ENCODE results near the gene UMODL1. TPM values are rescaled to one million over a fixed set of nuclear protein-coding genes. Genes with fewer than 3 reads are reported as not detected.

The UMODL1 gene
- total RNA-seq, 6 experiments from 2014 or later = 0.06 to 1.2 (median 0.75) TPM; not detected in 2

GRCh38 chr21:42037943-42038342, 33.2 kb upstream of the UMODL1 start:
- intact Hi-C loops (cut with DNase I) = no loop called here
- peak; percentile 84 to 88 (median 86) for DNase-seq
- Histone ChIP-seq H3K4me3 (no peak overlapping the region), H3K27me3 (no peaks in the 10 kb centered on the region), H3K36me3 (no peaks in the 10 kb centered on the region), H3K4me1 (peaks cover 0 to 27% (median 12%) of the 10 kb centered on the region in 4 donors), H3K27ac (peak overlapping the region; percentile 70 to 81 (median 78)), H3K9me3 (no peaks in the 10 kb centered on the region)
- TF ChIP-seq POLR2A (IDR thresholded peaks at IDR 0.05) (peak; percentile 65), CTCF (IDR thresholded peaks at IDR 0.05) (no peak)
- peak; percentile 62 to 81 (median 74) for ATAC-seq
- 15% methylated on average over 10 of the region's 12 CpGs for WGBS (ENCODE audit: insufficient coverage, low coverage, low lambda C conversion rate, missing lambda C conversion rate)

GRCh38 chr21:42038393-42038792, 32.7 kb upstream of the UMODL1 start:
- H3K4me1 ChIP-seq = peaks cover 0 to 27% (median 12%) of the 10 kb centered on the region in 4 donors
- DNase-seq (no peak), ATAC-seq (no peak)
- H3K9me3 ChIP-seq = no peaks in the 10 kb centered on the region
- H3K4me3 ChIP-seq = no peak overlapping the region
- peak overlapping the region; percentile 70 to 81 (median 78) for H3K27ac ChIP-seq
- H3K36me3 ChIP-seq = no peaks in the 10 kb centered on the region
- intact Hi-C loops (cut with DNase I) = no loop called here
- no peaks in the 10 kb centered on the region for H3K27me3 ChIP-seq
- WGBS (ENCODE audit: insufficient coverage, low coverage, low lambda C conversion rate, missing lambda C conversion rate) = 92% methylated on average over 7 of the region's 10 CpGs
- TF ChIP-seq CTCF (IDR thresholded peaks at IDR 0.05) (no peak), POLR2A (IDR thresholded peaks at IDR 0.05) (no peak)

GRCh38 chr21:42038826-42039425, 32.2 kb upstream of the UMODL1 start:
- intact Hi-C loops (cut with DNase I) = no loop called here
- peak in 3 of 4 donors; percentile 0 to 7 (median 7) for ATAC-seq

DNA sequence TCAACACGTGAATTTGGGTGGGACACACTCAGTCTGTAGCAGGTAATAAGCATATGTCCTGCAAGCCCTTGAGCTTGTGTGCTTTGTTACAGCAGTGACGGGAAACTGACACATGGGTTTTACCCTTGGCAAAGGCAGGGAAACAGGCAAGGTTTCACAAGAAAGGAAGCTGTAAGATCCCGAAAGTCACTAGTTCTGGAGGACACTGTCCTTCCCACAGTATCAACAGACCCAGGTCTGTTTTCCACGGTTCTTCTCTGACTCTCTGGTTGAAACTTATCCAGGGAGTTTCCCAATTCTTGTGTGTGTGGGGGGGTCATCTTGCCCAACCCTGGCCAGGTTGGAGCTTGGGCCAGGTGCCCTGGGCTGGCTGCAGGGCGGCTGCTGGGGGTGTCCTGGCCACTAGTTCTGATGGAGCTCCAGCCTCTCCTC, 31.6 kb upstream of the UMODL1 start:
- ATAC-seq (peak; percentile 77 to 85 (median 79)), DNase-seq (peak; percentile 77 to 86 (median 85))
- no peaks in the 10 kb centered on the region for H3K36me3 ChIP-seq
- no peak overlapping the region for H3K4me3 ChIP-seq
- peak overlapping the region; percentile 70 to 81 (median 78) for H3K27ac ChIP-seq
- 18% methylated on average over 3 of the region's 5 CpGs for WGBS (ENCODE audit: insufficient coverage, low coverage, low lambda C conversion rate, missing lambda C conversion rate)
- intact Hi-C loops (cut with DNase I) = no loop called here
- peaks cover 0 to 27% (median 12%) of the 10 kb centered on the region in 4 donors for H3K4me1 ChIP-seq
- TF ChIP-seq POLR2A (IDR thresholded peaks at IDR 0.05) (peak; percentile 71), CTCF (IDR thresholded peaks at IDR 0.05) (no peak)
- no peaks in the 10 kb centered on the region for H3K27me3 ChIP-seq
- no peaks in the 10 kb centered on the region for H3K9me3 ChIP-seq

More at GRCh38 chr21:42038826-42039425, 32.2 kb upstream of the UMODL1 start:
- Histone ChIP-seq H3K36me3 (no peaks in the 10 kb centered on the region), H3K27ac (peak overlapping the region; percentile 70 to 81 (median 78)), H3K9me3 (no peaks in the 10 kb centered on the region), H3K27me3 (no peaks in the 10 kb centered on the region), H3K4me3 (no peak overlapping the region), H3K4me1 (peaks cover 0 to 27% (median 12%) of the 10 kb centered on the region in 4 donors)
- no peak for DNase-seq
- 77% methylated on average over 4 of the region's 8 CpGs for WGBS (ENCODE audit: insufficient coverage, low coverage, low lambda C conversion rate, missing lambda C conversion rate)
- TF ChIP-seq POLR2A (IDR thresholded peaks at IDR 0.05) = no peak
- TF ChIP-seq CTCF (IDR thresholded peaks at IDR 0.05) = no peak
